ENCODE data around the gene NALF2. TPM values are rescaled to one million over a fixed set of nuclear protein-coding genes. Genes with fewer than 3 reads are reported as not detected.

NALF2 gene
- polyA plus RNA-seq, 2 of the 4 experiments (the other 2 are of a cell fraction) = 1.4 to 2.1 TPM

GRCh38 chrX:69531031-69531755 lies 27.1 kb downstream of the NALF2 start:
- Histone ChIP-seq H3K4me1 (no peaks in the 10 kb centered on the region), H3K4me2 (no peak overlapping the region), H3K9me3 (no peaks in the 10 kb centered on the region), H3K27ac (no peak overlapping the region), H3K4me3 (no peak overlapping the region)
- FAIRE-seq (no peak), DNase-seq (ENCODE audit: low read depth in 1 of 2, low spot score in 1 of 2) (no peak), ATAC-seq (no peak)
- WGBS (ENCODE audit: missing lambda C conversion rate) = 53% methylated on average over 7 of the region's 8 CpGs
- no peak for TF ChIP-seq HOXB13 (CRISPR knock-in tag; IDR thresholded peaks at IDR 0.05; ENCODE audit: low read depth)
- ChIA-PET CTCF (interaction anchor here (0.7 to 1.5 kb wide), 3 partner anchors 17 to 566 kb away, joined by 3 to 4 read pairs (median 3); no protein-coding TSS in a partner anchor), POLR2A (no interaction called here)

GRCh38 chrX:69535661-69536060 lies 31.5 kb downstream of the NALF2 start:
- WGBS (ENCODE audit: missing lambda C conversion rate) = 0% methylated on average over 2 of the region's 2 CpGs
- ChIA-PET POLR2A (no interaction called here), CTCF (interaction anchor here (1.0 to 1.4 kb wide), 3 partner anchors 495 to 597 kb away, joined by 3 to 5 read pairs (median 3); partner anchors contain the start of gene IGBP1)

DNA sequence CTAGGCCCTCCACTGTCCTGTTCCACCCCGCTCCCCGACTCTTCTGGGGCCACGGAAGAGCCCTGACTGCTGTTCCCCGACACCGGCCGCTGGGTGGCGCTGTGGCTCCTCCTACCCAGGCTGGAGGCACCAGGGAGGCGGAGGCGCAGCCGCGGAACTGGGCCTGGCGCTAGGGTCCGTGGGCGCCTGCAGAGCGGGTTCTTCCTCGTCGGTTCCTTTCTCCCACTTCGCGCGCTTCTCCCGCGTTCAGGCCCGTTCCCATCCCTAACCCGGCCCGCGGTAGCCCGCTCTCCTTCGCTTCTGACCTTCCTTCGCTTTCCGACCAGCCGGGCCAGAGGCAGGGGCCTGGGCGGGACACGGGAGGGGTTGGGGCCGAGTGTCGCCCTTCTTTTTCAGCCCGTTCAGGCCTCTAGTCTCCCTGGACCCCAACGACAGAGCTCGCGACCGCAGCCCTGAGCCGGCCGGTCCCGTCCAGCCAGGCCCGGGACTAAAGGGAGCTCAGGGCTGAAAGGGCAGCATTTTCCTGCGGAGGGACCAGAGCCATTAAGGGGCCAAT lies 34.3 kb downstream of the NALF2 start:
- POLR2A ChIA-PET = no interaction called here
- peak; percentile 67 for TF ChIP-seq SMC3 (IDR thresholded peaks at IDR 0.05)
- TF ChIP-seq RAD21 (conservative IDR thresholded peaks at IDR 0.05 in 1 of 2, IDR thresholded peaks at IDR 0.05 in 1 of 2) = peak; percentile 75 to 83
- TF ChIP-seq TFCP2L1 (CRISPR knock-in tag; IDR thresholded peaks at IDR 0.05) = no peak
- TF ChIP-seq HOXB5 (CRISPR knock-in tag; IDR thresholded peaks at IDR 0.05) = no peak
- TF ChIP-seq EHMT2 (IDR thresholded peaks at IDR 0.05; ENCODE audit: low read depth) = no peak
- TF ChIP-seq ZSCAN20 (CRISPR knock-in tag; IDR thresholded peaks at IDR 0.05) = no peak
- TF ChIP-seq CEBPB (IDR thresholded peaks at IDR 0.05) = no peak
- TF ChIP-seq MAZ (IDR thresholded peaks at IDR 0.05; ENCODE audit: borderline replicate concordance, low read depth, low read length) = no peak
- TF ChIP-seq NFE2L2 (conservative IDR thresholded peaks at IDR 0.05; ENCODE audit: low read length) = no peak
- TF ChIP-seq GATA3 (IDR thresholded peaks at IDR 0.05; ENCODE audit: borderline replicate concordance) = no peak
- no peak for TF ChIP-seq FOXS1 (CRISPR knock-in tag; IDR thresholded peaks at IDR 0.05)
- TF ChIP-seq, protein P1, sequence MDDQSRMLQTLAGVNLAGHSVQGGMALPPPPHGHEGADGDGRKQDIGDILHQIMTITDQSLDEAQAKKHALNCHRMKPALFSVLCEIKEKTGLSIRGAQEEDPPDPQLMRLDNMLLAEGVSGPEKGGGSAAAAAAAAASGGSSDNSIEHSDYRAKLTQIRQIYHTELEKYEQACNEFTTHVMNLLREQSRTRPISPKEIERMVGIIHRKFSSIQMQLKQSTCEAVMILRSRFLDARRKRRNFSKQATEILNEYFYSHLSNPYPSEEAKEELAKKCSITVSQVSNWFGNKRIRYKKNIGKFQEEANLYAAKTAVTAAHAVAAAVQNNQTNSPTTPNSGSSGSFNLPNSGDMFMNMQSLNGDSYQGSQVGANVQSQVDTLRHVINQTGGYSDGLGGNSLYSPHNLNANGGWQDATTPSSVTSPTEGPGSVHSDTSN (IDR thresholded peaks at IDR 0.05) = no peak
- no peak for TF ChIP-seq BHLHE40 (IDR thresholded peaks at IDR 0.05; ENCODE audit: low read depth, low read length)
- peak; percentile 68 for TF ChIP-seq CTCF (IDR thresholded peaks at IDR 0.05)
- no peak for TF ChIP-seq NPAS2 (CRISPR knock-in tag; IDR thresholded peaks at IDR 0.05; ENCODE audit: borderline replicate concordance)
- TF ChIP-seq MAX (IDR thresholded peaks at IDR 0.05) = no peak
- no peak for TF ChIP-seq ZFP36 (IDR thresholded peaks at IDR 0.05; ENCODE audit: borderline replicate concordance, partially characterized antibody)
- no peak for TF ChIP-seq RCOR1 (IDR thresholded peaks at IDR 0.05; ENCODE audit: low read depth, low read length)
- no peak for TF ChIP-seq CHD2 (IDR thresholded peaks at IDR 0.05; ENCODE audit: low read length, partially characterized antibody)
- WGBS (ENCODE audit: missing lambda C conversion rate) = 10% methylated on average over 8 of the region's 45 CpGs
- peak; percentile 61 to 70 for DNase-seq (ENCODE audit: low read depth in 1 of 2, low spot score in 1 of 2)
- Histone ChIP-seq H3K4me3 (peak overlapping the region; percentile 55), H3K4me2 (peak overlapping the region; percentile 98), H3K27ac (peak overlapping the region; percentile 74 to 87), H3K4me1 (no peaks in the 10 kb centered on the region), H3K9me3 (no peaks in the 10 kb centered on the region)
- CTCF ChIA-PET = interaction anchor here (0.6 to 2.9 kb wide), 21 partner anchors 9 to 594 kb away, joined by 3 to 28 read pairs (median 5); partner anchors contain the start of gene IGBP1
- no peak for FAIRE-seq
- peak; percentile 99 to 100 for ATAC-seq

More at GRCh38 chrX:69535661-69536060, 31.5 kb downstream of the NALF2 start:
- ATAC-seq (no peak), FAIRE-seq (no peak), DNase-seq (ENCODE audit: low read depth in 1 of 2, low spot score in 1 of 2) (no peak)
- Histone ChIP-seq H3K4me3 (no peak overlapping the region), H3K9me3 (no peaks in the 10 kb centered on the region), H3K4me1 (no peaks in the 10 kb centered on the region), H3K4me2 (no peak overlapping the region), H3K27ac (no peak overlapping the region)
- TF ChIP-seq ZNF302 (CRISPR knock-in tag; IDR thresholded peaks at IDR 0.05) = no peak

Data from A549 (cell line).